ENCODE measurements around the gene C2CD2. TPM values are rescaled to one million over a fixed set of nuclear protein-coding genes. Genes with fewer than 3 reads are reported as not detected.

The C2CD2 gene
- total RNA-seq, 4 donors from 2014 or later, result 1.7 to 7.2 (median 2.4) TPM

- no peak overlapping the region for H3K27ac ChIP-seq
- H3K4me1 ChIP-seq, result no peaks in the 10 kb centered on the region
- H3K4me3 ChIP-seq, result no peak overlapping the region
- TF ChIP-seq CTCF (IDR thresholded peaks at IDR 0.05 in 4 of 5, conservative IDR thresholded peaks at IDR 0.05 in 1 of 5), result no peak
- TF ChIP-seq POLR2A (IDR thresholded peaks at IDR 0.05), result no peak
- DNase-seq, result no peak
- H3K27me3 ChIP-seq, result no peaks in the 10 kb centered on the region
- peaks cover 0 to 52% of the 10 kb centered on the region in 2 donors for H3K36me3 ChIP-seq
- in situ Hi-C loops (cut with MboI; ENCODE audit: low sequenced_read_pairs in 4 of 4) (loop anchor here in 1 of 4 donors (25.0 kb wide), 1 partner anchor 102 kb away; no protein-coding TSS in a partner anchor), intact Hi-C loops (cut with DNase I; ENCODE audit: low total_unique reads) (no loop called here)
- H3K9me3 ChIP-seq, result no peaks in the 10 kb centered on the region
- ATAC-seq, result no peak
Observed at GRCh38 chr21:41835711-41836154, 118.1 kb downstream of the C2CD2 start.

Other genes with a start within 250 kb of the C2CD2 start
- gene RIPK4, start 187.0 kb downstream of the C2CD2 start, total RNA-seq, result under 1 TPM in 2 of 4 donors, not detected in 2; 0.04 to 0.07 TPM
- 10 to 100 TPM in 1 of 4 donors, 1 to 10 TPM in 3; 4.4 to 13.6 (median 5.4) TPM for gene PRDM15, start 74.7 kb downstream of the C2CD2 start, total RNA-seq
- 1 to 10 TPM; 1.9 to 5.0 (median 4.0) TPM for gene ZBTB21, start 56.3 kb upstream of the C2CD2 start, total RNA-seq
- under 1 TPM in 1 of 4 donors, not detected in 3; 0.13 TPM for gene UMODL1, start 117.3 kb upstream of the C2CD2 start, total RNA-seq

Measured in gastrocnemius medialis (tissue), 4 donors.